GM18873 (cell line): Measurements from ENCODE around the gene BICRAL.
"Not testable (repeated sequence)": the region's sequence is repeated elsewhere in the genome, so short reads cannot be mapped to it uniquely, and the experiment has no call there.

Experiments used
- ATAC-seq: cut with Tn5 transposase; IDR thresholded peaks from one replicate; pipeline ENCODE4 v1.9.1; 2021; ENCODE audit warnings: mild to moderate bottlenecking, moderate library complexity, moderate number of reproducible peaks; ENCODE audit not compliant: unreplicated experiment, low FRiP score

BICRAL gene

DNA sequence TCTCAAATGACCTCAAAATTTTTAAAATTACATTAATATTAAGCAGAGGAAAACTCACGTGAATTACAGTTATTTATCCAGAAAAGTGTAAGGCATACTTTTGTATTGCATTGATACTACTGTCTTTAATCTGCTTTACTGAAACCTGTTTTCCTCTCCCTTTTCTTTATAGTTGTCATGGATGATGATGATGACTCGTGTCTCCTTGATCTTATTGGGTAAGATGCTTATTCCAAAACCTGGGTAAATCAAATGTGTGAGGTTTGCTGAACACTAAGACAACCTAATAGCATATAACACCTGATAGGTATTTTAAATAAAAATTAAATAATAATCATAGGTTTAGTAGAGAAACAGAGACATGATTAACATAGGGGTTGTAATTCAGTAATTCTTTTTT is 40.0 kb downstream of the BICRAL start:
- no peak for ATAC-seq

DNA sequence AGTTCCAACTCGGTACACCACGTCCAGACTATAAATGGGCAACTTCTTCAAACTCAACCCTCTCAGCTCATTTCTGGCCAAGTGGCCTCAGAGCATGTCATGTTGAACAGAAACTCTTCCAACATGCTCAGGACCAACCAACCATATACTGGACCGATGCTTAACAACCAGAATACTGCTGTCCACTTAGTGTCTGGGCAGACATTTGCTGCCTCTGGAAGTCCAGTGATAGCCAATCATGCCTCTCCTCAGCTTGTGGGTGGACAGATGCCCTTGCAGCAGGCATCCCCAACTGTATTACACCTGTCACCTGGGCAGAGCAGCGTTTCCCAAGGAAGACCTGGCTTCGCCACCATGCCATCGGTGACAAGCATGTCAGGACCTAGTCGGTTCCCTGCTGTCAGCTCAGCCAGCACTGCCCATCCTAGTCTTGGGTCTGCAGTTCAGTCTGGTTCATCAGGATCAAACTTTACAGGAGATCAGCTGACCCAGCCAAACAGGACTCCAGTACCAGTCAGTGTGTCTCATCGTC is 47.8 kb downstream of the BICRAL start:
- no peak for ATAC-seq

DNA sequence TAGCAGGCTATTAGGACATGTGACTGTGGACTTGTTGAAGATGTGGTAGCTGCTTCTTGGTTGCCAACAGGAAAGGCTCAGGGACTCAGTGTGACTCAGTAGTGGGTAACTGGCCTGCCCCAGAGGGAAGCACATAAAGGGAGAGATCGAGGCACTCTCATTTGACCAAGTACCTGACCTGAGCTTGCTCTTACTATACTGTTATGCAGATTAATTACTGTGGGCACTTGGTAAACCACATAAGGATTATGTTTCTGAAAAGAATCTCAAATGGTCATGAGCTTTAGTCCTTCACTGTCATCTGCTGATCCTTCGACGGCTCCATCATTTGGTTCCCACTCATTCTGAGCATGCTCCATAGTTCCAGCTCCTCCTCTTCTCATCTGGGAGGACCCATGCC is 49.4 kb downstream of the BICRAL start:
- ATAC-seq = no peak

DNA sequence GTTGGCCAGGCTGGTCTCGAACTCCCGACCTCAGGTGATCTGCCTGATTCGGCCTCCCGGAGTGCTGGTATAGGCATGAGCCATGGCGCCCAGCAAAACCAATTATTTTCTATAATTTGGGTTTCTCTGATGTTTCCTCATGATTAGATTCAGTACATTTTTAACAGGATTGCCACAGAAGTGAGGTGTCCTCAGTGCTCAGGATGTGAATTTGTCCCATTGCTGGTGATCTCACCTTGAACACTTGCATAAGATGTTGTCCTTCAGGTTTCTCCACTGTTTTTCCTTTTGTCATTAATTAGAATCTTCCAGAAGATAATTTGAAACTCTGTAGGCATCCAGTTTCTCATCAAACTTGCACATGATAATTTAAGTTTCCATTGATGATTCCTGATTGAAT is 52.2 kb downstream of the BICRAL start:
- ATAC-seq = no peak

DNA sequence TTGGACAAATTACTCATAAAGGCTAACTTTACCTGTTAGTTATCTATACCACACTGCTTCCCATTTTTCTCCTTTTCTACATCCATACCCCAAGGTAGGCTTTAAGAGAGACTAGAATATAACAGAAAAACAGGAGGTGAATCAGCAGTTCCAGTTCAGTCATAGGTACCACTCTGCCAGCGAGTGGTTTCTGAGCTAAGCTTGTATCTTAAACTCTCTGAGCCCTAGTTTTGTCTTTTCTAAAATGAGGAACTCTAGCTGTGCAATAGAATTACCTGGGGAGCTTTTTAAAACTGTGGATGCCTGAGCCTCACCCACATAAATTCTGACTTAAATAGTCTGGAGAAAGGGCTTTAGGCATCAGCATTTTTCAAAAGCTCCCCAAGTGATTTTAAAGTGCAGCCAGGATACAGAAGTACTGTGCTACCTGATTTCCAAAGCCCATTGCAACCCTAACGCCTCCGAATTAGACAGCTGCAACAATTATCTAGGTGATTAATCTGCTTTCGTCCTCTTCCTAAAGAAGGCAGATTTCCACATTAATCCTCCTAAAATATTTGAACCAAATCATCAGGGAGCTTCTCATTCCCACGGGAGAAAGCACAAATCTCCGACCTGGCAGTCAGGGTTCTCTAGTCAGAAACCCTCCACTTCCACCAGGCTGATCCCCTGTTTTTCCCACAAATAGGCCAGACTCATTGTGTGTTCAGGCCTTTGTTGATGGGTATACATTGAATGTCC is 60.2 kb downstream of the BICRAL start:
- no peak for ATAC-seq

DNA sequence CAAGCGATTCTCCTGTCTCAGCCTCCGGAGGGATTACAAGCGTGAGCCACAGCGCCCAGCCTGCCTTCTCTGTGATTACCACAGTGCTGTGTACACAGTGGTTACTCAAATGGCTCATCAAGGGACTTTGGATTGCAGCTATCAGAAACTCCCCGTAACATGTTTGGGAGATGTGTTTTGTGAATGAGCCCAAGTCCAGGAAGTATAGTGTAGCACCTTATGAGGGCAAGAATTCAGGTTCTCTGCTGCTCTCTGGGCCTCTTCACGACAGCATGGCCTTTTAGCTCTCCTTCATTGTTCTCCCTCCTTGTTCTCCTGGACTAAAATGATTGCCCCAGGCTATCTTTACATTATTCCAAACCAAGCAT is 63.5 kb downstream of the BICRAL start:
- no peak for ATAC-seq

DNA sequence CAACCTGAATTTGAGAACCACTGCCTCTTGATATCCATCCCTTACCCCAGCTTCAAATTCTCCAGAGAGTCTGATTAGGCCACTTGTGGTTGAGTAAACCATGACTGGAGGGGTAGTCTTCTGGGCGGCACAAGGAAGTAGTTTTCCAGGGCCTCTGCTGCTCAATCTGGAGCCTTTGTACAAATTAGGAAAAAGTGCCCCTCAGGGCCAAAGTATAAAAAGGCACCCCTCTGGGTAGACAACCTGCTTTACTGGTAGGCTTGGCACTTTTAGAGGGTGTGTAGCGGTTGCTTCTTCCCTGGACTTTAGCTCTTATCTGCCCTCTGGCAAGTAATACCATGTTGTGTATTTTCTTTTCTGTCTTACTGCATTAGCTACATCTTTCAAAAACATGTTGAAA is 64.7 kb downstream of the BICRAL start:
- ATAC-seq = no peak

DNA sequence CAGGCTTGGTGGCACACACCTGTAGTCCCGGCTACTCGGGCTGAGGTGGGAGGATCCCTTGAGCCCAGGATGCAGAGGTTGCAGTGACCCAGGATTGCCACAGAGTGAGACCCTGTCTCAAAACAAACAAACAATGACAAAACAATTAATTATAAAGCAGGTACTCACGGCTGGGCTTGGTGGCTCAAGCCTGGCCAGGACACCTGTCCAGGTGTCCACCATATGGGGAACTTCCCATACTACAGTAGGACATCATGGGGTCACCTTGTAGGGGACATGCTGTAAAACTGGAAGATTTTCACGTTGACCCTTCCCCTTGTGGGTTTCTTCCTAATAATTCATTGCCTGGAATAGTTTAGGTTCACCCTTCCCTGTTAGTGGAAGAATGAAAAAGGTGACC is 66.8 kb downstream of the BICRAL start:
- no peak for ATAC-seq

DNA sequence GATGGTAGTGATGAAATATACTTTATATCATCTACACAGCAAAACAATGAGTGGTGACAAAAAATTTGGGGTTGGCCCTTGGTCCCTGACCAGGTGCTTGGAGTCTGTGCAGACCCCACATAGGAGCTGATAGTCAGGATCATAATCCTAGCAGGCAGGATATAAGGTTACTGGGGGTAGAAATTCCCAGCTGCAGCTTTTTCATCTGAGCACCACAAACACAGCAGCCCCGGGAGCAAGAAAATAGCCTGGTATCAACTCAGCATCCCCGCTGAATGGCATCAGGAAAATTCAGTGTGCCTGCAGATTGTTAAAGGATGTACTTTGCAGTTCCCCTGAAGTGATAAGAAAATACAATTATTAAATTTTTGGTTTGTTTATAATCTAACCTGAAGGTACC is 69.7 kb downstream of the BICRAL start:
- no peak for ATAC-seq

DNA sequence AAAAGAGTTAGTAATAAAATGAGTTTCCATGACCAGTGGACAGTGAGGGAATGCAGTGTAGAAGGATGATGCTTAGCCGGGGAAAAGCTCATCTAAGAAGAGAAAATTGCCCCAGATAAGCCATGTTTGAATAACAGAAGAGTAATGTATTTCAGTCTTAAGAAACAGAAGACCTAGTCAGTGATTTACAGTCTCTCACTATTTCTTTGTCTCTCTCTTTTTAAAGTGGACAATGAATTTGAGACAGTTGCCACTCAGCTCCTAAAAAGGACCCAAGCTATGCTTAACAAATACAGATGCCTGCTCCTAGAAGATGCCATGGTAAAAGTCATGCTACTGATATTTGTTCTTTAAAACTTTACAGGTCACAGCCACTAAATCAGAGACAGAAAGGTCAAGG is 78.2 kb downstream of the BICRAL start:
- ATAC-seq = no peak

DNA sequence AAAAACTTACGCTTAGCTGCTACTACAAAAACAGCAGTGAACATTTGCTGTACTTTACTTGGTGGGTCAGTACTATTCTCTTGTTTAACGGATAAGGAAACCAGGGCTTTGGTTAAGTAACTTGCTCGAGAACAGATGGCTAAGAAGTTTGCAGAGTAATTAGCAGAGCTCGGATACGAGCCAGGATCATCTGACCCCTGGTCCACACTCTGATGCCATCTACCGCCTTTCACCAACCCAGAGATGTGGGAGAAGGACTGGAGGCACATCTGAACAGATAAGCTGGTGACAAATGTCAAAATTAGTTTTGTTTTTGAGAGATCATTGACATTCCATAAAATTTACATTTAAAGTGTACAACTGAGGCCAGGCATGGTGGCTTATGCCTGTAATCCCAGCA is 78.6 kb downstream of the BICRAL start:
- ATAC-seq = no peak

DNA sequence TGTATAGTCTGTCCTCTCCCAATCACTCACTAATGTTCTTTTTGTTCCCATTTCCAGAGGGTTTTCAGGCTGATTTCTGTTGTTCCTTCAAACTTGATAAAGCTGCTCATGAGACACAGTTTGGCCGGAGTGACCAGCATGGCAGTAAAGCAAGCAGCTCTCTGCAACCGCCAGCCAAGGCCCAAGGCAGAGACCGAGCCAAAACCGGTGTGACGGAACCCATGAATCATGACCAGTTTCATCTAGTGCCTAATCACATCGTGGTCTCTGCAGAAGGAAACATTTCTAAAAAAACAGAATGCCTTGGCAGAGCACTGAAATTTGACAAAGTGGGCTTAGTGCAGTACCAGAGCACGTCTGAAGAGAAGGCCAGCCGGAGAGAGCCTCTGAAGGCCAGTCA is 82.8 kb downstream of the BICRAL start:
- ATAC-seq = no peak

DNA sequence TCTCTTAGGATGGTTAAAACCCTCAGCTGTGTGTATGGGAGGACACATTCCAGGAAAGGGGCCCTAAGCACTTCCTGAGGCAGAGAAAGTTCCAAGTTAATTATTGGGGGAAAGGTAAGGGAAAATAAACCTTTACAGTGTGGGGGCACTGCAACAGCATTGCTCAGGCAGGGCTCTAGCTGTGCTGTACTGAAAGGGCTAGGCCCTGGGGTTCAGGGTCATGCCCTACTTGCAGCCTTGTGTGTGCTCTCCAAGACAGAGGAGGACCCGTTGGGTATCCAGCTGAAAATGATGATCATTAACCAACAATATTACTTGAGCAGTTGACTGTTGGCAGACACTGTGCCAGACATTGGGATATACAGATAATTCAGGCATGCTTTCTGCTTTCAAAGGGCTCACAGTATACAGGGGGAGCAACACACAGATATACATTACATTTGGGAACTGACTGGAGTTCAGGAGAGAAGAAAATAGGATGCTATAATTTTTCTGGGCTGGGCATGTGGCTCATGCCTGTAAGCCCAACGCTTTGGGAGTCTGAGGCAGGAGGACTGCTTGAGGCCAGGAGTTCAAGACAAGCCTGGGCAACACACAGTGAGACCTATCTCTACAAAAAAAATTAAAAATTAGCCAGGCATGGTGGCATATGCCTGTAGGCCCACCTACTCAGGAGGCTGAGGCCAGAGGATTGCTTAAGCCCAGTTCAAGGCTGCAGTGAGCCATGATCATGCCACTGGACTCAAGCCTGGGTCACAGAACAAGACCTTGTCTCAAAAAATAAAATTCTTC is 88.5 kb downstream of the BICRAL start:
- ATAC-seq = no peak

DNA sequence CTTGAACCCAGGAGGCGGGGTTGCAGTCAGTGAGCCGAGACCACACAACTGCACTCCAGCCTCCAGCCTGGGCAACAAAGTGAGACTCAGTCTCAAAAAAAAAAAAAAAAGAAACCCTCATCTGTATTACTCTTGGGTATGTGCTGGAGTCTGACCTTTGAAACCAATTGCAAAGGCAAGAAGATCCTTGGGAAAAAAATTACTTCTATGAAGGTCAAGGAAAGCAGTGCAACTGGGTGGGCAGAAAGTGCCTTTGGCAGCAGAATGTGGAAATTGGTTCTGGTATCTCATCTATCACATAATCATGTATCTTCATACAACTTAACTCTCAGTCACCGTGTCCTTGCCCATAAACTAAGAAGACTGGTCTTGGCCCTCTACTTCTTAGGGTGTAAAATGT is 89.9 kb downstream of the BICRAL start:
- no peak for ATAC-seq

DNA sequence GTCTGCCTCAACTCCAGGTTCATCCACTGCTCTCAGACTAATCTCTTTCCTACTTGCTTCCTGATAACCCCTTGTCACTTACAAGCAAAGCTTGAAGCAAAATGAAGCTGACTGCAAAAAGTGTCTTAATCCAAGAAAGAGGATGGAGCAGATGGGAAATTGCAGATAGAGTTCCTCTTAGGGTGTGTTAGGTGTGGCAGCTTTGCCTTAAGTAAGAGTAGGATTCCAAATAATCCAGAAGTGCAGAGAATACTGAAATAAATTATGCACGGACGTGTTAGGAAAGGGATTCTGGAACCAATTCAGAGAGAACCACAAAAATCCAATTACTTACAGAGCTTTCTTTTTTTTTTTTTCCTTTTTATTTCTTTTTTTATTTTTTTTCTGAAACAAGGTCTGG is 91.5 kb downstream of the BICRAL start:
- no peak for ATAC-seq

DNA sequence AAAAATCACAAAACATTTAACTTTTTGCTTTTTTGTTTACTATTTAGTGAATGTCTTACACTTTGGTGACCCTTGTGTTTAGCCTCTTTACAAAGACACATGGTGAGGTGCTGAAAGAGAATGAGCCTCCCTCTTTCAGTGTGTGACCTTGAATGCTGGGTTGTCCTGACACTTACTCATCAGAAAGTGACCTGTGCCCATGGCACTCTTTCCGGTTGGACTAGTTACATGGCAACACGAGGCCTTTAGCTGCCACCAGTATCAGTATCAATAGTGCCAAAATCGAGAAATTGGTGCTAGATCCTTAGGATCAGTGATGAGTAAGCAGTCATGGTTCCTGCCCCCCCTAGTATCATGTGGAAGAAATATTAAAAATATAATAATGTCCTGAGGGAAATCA is 95.8 kb downstream of the BICRAL start:
- no peak for ATAC-seq

DNA sequence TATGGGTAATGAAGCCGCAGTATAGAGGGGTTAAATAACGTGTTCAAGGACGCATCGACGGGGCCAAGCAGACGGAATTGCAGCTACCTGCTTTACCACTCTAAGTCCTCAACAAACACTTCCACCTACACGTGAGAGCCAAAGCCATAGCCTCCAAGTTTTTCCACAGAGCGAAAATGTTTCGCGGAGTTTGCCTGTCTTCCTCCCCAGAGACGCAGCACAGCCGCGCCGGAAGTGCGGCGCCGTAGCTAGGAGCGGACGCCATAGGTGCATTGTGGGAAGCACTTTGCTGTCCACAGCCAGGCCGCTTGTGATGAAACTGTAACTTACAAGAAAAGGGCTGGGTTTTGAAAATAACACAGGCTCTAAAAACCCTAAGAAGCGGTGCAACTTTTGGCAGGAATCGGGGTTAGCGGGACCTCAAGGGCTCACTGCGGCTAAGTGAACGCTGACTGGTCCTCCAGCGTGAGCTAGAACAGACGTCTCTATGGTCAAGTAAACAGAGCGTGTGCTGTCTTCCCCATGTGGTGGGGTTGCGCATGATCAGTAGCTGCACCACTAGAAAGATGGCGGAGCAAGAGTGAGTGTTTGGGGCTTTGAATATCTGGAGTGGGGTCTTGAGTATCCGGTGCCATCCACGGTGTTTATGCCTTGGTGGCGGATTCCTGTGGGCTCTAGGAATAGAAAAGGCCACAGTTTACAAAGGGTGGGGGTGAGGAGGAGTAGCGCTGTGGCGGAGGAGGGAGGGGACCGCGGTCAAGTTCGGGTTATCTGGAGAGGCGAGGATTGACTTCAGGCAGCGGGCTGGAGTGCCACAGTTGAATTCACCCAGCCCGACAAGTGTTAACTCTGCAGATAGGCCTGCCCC is 97.8 kb downstream of the BICRAL start, which contains the start of gene RPL7L1:
TSS of gene RPL7L1 (plus strand) at position 245 of the 868 bp plus-strand sequence. CDS start at position 540, 295 bp downstream.
- ATAC-seq = peak; percentile 66

DNA sequence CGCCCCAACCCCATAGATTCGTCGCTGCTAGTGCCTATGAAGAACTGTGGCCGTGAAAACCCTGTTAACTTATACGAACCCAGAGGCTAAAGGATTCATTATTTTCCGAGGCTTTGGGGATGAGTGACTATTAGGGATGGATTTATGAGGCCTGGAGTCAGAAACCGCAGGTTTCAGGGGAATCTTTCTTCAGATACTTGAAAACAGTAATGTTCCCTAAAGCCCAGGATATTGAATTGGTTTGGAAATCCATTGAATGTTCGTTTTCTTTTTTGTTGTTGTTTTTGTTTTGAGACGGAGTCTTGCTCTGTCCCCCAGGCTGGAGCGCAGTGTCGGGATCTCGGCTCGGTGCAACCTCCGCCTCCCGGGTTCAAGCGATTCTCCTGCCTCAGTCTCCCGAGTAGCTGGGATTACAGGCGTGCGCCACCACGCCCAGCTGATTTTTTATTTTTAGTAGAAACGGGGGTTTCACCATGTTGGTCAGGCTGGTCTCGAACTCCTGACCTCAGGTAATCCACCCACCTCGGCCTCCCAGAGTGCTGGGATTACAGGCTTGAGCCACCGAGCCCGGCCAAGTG is 98.5 kb downstream of the BICRAL start:
- not testable (repeated sequence) for ATAC-seq

DNA sequence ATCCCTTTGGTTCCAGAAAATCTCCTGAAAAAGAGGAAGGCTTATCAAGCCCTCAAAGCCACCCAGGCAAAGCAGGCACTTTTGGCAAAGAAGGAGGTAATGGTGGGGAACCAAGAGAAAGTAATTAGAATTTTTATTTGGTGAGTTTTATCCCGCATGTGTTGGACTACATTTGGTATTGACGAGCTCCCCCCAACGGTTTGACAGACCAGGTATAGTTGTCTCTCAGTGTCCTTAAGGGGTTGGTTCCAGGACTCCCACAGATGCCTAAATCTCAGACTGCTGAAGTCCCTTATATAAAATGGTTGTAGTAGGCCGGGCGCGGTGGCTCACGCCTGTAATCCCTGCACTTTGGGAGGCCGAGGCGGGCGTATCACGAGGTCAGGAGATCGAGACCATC is 99.0 kb downstream of the BICRAL start:
- not testable (repeated sequence) for ATAC-seq

DNA sequence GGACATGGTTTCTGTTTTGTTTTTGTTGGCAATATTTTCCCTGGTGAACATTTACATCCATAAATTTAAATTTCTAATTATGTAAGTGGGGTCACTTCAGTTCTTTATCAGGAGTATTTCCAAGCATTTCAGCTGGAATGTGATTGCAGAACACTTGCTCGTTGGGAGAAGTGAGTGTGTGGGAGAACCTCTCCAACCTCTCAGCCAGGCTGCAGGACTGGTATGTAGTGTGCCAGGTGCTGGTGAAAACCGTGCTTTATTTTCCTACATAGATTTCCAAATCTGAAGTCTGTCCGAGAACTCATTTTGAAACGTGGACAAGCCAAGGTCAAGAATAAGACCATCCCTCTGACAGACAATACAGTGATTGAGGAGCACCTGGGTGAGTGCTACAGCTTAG is 103.8 kb downstream of the BICRAL start:
- ATAC-seq = no peak
